GM12874 (cell line): ENCODE measurements around the gene CDH4.

ENCODE experiments used
- CTCF ChIP-seq: IDR thresholded peaks from 2 replicates; pipeline ENCODE4 v1.5.1; 2011; ENCODE audit warnings: low read depth, mild to moderate bottlenecking, control low read depth, low read length, moderate library complexity; ENCODE audit not compliant: insufficient read depth

The CDH4 gene

GRCh38 chr20:61551401-61551800, 299.3 kb downstream of the CDH4 start:
- TF ChIP-seq CTCF, result no peak

GRCh38 chr20:61554617-61555016, 302.6 kb downstream of the CDH4 start:
- TF ChIP-seq CTCF, result no peak

GRCh38 chr20:61555566-61555965, 303.5 kb downstream of the CDH4 start:
- TF ChIP-seq CTCF, result no peak

GRCh38 chr20:61556111-61556510, 304.1 kb downstream of the CDH4 start:
- no peak for TF ChIP-seq CTCF

- no peak for TF ChIP-seq CTCF
Observed at GRCh38 chr20:61556673-61557072, 304.6 kb downstream of the CDH4 start.

- TF ChIP-seq CTCF, result no peak
Observed at GRCh38 chr20:61557621-61558020, 305.6 kb downstream of the CDH4 start.

- no peak for TF ChIP-seq CTCF
Observed at GRCh38 chr20:61558726-61559125, 306.7 kb downstream of the CDH4 start.
